Breast epithelium (tissue), 3 donors: ENCODE data around the gene MFSD11.

ENCODE experiments used
- CTCF ChIP-seq, 3 donors: fragments of 450-650 bp; IDR thresholded peaks; one replicate each; pipeline ENCODE4 v1.5.1; 2016 to 2017; ENCODE audit warnings: antibody characterized with exemption in 3 of 3, mild to moderate bottlenecking in 3 of 3, moderate library complexity in 3 of 3
- POLR2A ChIP-seq: fragments of 450-650 bp; IDR thresholded peaks from one replicate; pipeline ENCODE4 v1.6.1; 2016; ENCODE audit warnings: antibody characterized with exemption, mild to moderate bottlenecking, moderate library complexity
- POLR2AphosphoS5 ChIP-seq, 3 donors: sonication (generic); formaldehyde crosslinking; IDR thresholded peaks; one replicate each; pipeline ENCODE4 v1.6.1; 2017; ENCODE audit warnings: antibody characterized with exemption in 3 of 3

GRCh38 chr17:76826330-76827068 is 88.6 kb downstream of the MFSD11 start:
- no peak for TF ChIP-seq POLR2AphosphoS5 (IDR thresholded peaks at IDR 0.05)
- TF ChIP-seq CTCF (IDR thresholded peaks at IDR 0.05): no peak
- TF ChIP-seq POLR2A: no peak
